Esophagus muscularis mucosa (tissue), 4 donors: ENCODE measurements around the gene TBC1D26. TPM values are rescaled to one million over a fixed set of nuclear protein-coding genes. Genes with fewer than 3 reads are reported as not detected.
"Not testable (repeated sequence)": the region's sequence is repeated elsewhere in the genome, so short reads cannot be mapped to it uniquely, and the experiment has no call there.

Experiments used
- DNase-seq: peaks from one replicate; pipeline ENCODE4 v3.0.0-alpha.2; 2017; ENCODE audit errors: extremely low spot score
- H3K27ac ChIP-seq, 4 donors: fragments of 200-600 bp; sonication (generic); replicated peaks in 1 of 4; 1 replicate in 3 of 4; 2 replicates in 1 of 4; pipeline ENCODE4 v1.5.1; 2016 to 2019; ENCODE audit warnings: mild to moderate bottlenecking in 1 of 4
- H3K27me3 ChIP-seq, 4 donors: fragments of 200-600 bp; sonication (generic); one replicate each; pipeline versions ENCODE4 v1.5.1 to v1.6.0; 2016 to 2019
- H3K36me3 ChIP-seq, 4 donors: fragments of 200-600 bp; sonication (generic); one replicate each; pipeline ENCODE4 v1.5.1; 2016 to 2019
- H3K4me1 ChIP-seq, 4 donors: fragments of 200-600 bp; sonication (generic); one replicate each; pipeline ENCODE4 v1.5.1; 2016 to 2019
- H3K4me3 ChIP-seq, 4 donors: fragments of 200-600 bp; sonication (generic); 1 replicate in 2 of 4; 2 replicates in 2 of 4; pipeline ENCODE4 v1.5.1; 2016 to 2019; ENCODE audit warnings: mild to moderate bottlenecking in 4 of 4, moderate library complexity in 1 of 4
- H3K9me3 ChIP-seq, 4 donors: fragments of 200-600 bp; sonication (generic); 1 replicate in 3 of 4; 2 replicates in 1 of 4; pipeline ENCODE4 v1.5.1; 2016 to 2019
- EP300 ChIP-seq: sonication (generic); formaldehyde crosslinking; IDR thresholded peaks from one replicate; pipeline ENCODE4 v1.6.1; 2017; ENCODE audit warnings: antibody characterized with exemption
- POLR2A ChIP-seq: fragments of 450-650 bp; IDR thresholded peaks from one replicate; pipeline ENCODE4 v1.6.1; 2017; ENCODE audit warnings: antibody characterized with exemption, moderate library complexity, mild to moderate bottlenecking, low read depth
- POLR2AphosphoS5 ChIP-seq, 2 donors: sonication (generic); formaldehyde crosslinking; IDR thresholded peaks; one replicate each; pipeline ENCODE4 v1.6.1; 2017; ENCODE audit warnings: antibody characterized with exemption in 2 of 2
- WGBS: methylation state at CpG from one replicate; pipeline ENCODE4 v1.1.5; 2018; 5-methylcytosine and 5-hydroxymethylcytosine counted together
- intact Hi-C: fragments of 100-400 bp; cut with DNase I; formaldehyde crosslinking; loops from one replicate; pipeline ENCODE4 v1.15.1; 2023
- total RNA-seq, 4 donors: library from RNA; depleted of rRNA; stranded (reverse); fragments of >200 nt; gene quantifications; one replicate each; pipeline versions ENCODE4 v1.1.0 to v1.2.1, GENCODE V29; 2016
- TF ChIP-seq, protein P1 (sequence below), 3 experiments: fragments of 200-600 bp in 2 of 3; fragments of 450-650 bp in 1 of 3; sonication (generic) in 2 of 3; IDR thresholded peaks; one replicate each; pipeline ENCODE4 v1.5.1; 2017 to 2019; ENCODE audit warnings: antibody characterized with exemption in 3 of 3, mild to moderate bottlenecking in 2 of 3, moderate library complexity in 1 of 3

Gene TBC1D26
- total RNA-seq, 4 donors from 2014 or later, result 0.23 TPM; not detected in 3

DNA sequence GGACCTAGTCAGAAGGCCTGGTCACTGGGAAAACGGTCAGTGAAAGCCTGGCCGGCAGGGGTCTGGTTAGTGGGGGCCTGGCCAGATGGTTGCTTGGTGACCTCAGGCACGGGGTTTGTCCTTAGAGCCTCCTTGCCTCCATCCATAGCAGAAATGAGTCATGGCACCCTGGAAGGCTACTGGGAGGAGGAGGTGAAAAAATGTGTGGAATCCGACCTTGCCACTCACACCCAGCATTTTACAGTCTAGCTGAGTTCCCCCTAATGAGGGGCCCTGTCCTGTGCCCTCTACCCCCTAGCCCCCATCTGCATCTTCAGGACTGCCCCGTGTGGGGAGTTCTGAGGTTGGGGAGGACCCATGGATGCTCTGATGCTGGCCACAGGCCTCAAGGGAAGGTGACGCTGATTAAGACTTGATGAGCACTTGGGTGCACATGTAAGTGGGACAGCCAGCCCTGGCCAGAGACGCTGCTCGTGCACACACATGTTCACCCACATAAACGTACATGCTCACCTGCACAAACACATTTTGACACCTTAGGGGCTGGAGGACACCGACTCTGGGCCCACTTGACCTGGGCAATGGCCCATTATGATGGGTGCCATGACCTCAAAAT is 1.2 kb downstream of the TBC1D26 start:
- 89% methylated on average over 3 of the region's 10 CpGs for WGBS
- H3K4me1 ChIP-seq, H3K27me3 ChIP-seq, H3K4me3 ChIP-seq, H3K27ac ChIP-seq, H3K36me3 ChIP-seq, H3K9me3 ChIP-seq, DNase-seq, intact Hi-C loops: not testable (repeated sequence)

DNA sequence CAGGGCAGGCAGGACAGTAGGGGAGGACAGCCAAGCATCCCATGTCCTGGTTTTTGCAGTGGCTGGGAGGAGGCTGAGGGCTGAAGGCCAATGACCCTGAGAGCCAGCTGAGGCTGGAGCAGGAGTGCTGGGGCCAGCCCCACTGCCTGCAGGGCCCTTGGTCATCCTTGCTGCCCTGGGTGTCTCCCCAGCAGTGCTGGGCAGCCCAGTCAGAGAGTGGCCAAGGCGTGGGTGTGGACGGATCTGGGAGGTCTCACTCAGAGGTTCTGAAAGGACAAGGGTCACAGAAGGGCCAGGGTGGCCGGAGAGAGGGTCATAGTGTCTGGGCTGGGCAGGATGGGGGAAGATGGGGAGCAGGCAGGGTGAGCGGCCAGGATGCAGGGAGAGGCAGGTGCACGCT is 4.5 kb downstream of the TBC1D26 start:
- intact Hi-C loops, H3K4me1 ChIP-seq, DNase-seq, H3K9me3 ChIP-seq, H3K36me3 ChIP-seq, H3K27ac ChIP-seq, H3K27me3 ChIP-seq, H3K4me3 ChIP-seq: not testable (repeated sequence)
- WGBS, result 92% methylated on average over 5 of the region's 5 CpGs

DNA sequence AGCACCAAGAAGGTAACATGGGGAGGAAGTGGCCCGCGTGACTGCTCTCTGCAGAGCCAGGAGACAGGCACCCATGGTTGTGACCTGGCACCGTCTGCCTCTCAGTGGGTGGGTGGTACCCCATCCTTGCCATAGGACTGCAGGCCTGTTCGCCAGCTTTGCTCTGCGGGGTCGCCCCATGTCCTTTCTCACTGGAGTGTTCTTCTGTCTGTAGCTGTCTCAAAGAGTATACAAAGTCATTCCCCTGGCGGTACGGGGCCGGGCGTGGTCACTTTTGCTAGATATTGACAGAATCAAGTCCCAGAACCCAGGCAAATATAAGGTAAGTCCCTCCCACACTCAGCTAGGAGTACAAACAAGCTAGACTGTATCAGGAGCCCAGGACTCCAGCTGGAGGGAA is 6.0 kb downstream of the TBC1D26 start:
- DNase-seq, result no peak

DNA sequence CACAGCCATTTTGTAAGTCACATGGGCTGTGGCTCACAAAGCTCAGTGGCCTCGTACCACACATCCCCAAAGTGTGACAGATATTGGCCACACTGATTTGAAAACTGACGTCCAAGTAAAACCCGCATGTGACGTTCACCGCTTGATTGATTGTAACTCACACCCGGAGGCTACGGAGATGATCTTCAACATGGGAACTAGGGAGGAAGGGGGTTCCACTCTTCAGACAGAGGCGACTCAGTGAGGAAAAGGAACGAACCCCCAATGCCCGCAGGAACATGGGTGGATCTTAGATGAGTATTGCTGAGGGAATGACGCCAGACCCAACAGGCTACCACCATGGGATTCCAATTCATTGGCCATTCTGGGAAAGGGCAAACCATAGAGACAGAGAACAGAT is 7.2 kb downstream of the TBC1D26 start:
- H3K27ac ChIP-seq, H3K36me3 ChIP-seq, DNase-seq, H3K27me3 ChIP-seq, intact Hi-C loops, H3K4me1 ChIP-seq, H3K9me3 ChIP-seq, H3K4me3 ChIP-seq: not testable (repeated sequence)
- 75% methylated on average over 10 of the region's 11 CpGs for WGBS

More for the DNA sequence above, 6.0 kb downstream of the TBC1D26 start:
- intact Hi-C loops, result no loop called here
- no peaks in the 10 kb centered on the region for H3K36me3 ChIP-seq
- no peaks in the 10 kb centered on the region for H3K27me3 ChIP-seq
- TF ChIP-seq POLR2A, result no peak
- no peak for TF ChIP-seq EP300
- TF ChIP-seq, protein P1, sequence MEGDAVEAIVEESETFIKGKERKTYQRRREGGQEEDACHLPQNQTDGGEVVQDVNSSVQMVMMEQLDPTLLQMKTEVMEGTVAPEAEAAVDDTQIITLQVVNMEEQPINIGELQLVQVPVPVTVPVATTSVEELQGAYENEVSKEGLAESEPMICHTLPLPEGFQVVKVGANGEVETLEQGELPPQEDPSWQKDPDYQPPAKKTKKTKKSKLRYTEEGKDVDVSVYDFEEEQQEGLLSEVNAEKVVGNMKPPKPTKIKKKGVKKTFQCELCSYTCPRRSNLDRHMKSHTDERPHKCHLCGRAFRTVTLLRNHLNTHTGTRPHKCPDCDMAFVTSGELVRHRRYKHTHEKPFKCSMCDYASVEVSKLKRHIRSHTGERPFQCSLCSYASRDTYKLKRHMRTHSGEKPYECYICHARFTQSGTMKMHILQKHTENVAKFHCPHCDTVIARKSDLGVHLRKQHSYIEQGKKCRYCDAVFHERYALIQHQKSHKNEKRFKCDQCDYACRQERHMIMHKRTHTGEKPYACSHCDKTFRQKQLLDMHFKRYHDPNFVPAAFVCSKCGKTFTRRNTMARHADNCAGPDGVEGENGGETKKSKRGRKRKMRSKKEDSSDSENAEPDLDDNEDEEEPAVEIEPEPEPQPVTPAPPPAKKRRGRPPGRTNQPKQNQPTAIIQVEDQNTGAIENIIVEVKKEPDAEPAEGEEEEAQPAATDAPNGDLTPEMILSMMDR (IDR thresholded peaks at IDR 0.05), result no peak
- no peak for TF ChIP-seq POLR2AphosphoS5 (IDR thresholded peaks at IDR 0.05)
- H3K27ac ChIP-seq, result no peak overlapping the region
- H3K9me3 ChIP-seq, result no peaks in the 10 kb centered on the region
- no peak overlapping the region for H3K4me3 ChIP-seq
- H3K4me1 ChIP-seq, result no peaks in the 10 kb centered on the region
- WGBS, result 90% methylated on average over 10 of the region's 10 CpGs

DNA sequence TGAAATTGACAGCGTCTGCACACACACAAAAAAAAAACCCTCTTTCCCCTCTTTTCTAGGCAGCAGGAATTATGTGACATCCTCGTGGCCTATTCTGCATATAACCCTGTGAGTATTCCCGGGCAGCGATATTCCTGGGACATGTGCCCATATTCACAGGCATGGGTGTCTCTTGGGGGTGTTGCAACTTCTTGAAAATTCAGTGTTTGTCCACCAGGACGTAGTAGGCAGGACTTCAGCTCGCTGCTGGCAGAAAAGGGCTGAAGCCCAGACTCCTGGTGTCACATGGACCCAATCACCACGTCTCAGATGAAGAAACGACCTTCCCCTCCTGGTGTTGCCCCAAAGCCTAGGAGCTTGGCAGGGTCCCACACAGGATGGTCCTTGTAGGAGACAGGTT is 8.0 kb downstream of the TBC1D26 start:
- intact Hi-C loops, H3K27ac ChIP-seq, H3K4me3 ChIP-seq, DNase-seq, H3K27me3 ChIP-seq, H3K36me3 ChIP-seq, H3K4me1 ChIP-seq, H3K9me3 ChIP-seq: not testable (repeated sequence)
- WGBS, result 58% methylated on average over 7 of the region's 8 CpGs

DNA sequence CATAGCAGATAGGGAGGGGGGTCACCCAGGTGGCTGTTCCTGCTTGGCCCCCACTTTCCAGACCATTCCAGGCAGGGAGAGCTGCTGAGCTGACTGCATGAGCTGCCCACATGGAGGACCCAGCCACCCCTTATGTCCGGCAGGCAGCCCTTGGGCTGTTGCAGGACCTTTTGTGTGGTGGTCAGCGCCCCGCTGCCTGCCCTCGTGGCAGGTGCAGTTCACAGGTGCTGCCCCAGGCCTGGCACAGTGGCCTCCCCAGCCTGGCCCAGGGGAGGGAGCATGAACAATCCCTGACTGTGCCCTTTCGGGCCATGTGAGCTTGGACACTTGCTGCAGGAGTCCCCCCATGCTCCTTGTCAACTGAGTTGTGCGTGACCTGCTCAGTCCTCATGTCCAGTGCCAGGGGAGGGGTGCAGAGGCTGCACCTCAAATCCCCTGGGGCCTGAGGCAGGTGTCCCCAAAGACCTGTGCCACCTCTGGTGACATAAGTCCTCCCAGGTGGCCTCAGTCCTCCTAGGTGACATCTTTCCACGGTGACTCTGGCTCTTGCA is 8.6 kb downstream of the TBC1D26 start:
- TF ChIP-seq, protein P1 (IDR thresholded peaks at IDR 0.05), result no peak
- no peak for TF ChIP-seq POLR2A
- no peak for TF ChIP-seq POLR2AphosphoS5 (IDR thresholded peaks at IDR 0.05)
- TF ChIP-seq EP300, result no peak
- Histone ChIP-seq H3K36me3 (no peaks in the 10 kb centered on the region), H3K27ac (no peak overlapping the region), H3K4me1 (no peaks in the 10 kb centered on the region), H3K9me3 (no peaks in the 10 kb centered on the region), H3K27me3 (no peaks in the 10 kb centered on the region), H3K4me3 (no peak overlapping the region)
- WGBS, result no CpG with 5 or more reads among the region's 7 CpGs
- intact Hi-C loops, result no loop called here
- no peak for DNase-seq

DNA sequence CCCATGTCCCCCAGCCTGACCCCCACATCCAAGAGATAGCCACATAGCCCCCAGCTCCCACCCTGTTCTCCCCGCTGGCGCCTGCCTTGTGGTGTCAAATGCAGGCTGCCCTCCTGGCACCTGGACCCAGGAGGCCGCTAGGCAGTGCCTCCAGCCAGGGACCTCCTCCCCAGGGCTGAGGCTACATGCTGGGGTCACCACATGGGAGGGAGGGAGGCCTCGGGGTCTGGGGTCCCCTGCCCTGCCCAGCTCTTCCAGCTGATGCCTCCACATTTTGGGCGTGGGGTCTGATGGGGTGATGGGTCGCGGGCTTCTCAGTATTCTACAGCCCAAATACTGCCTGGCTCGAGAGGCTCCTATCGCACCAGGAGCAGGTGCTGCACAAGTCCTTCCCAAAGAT is 9.5 kb downstream of the TBC1D26 start:
- no peaks in the 10 kb centered on the region for H3K9me3 ChIP-seq
- DNase-seq, result no peak
- WGBS, result 100% methylated on average over 2 of the region's 9 CpGs
- H3K36me3 ChIP-seq, result no peaks in the 10 kb centered on the region
- H3K4me3 ChIP-seq, result no peak overlapping the region
- H3K27ac ChIP-seq, result no peak overlapping the region
- H3K4me1 ChIP-seq, result no peaks in the 10 kb centered on the region
- H3K27me3 ChIP-seq, result no peaks in the 10 kb centered on the region
- TF ChIP-seq POLR2A, result no peak
- TF ChIP-seq, protein P1 (IDR thresholded peaks at IDR 0.05), result no peak
- no peak for TF ChIP-seq POLR2AphosphoS5 (IDR thresholded peaks at IDR 0.05)
- no peak for TF ChIP-seq EP300
- intact Hi-C loops, result no loop called here
